Fibroblast of upper back skin (primary cell): Measurements from ENCODE around the gene PGM2L1.
A peak's percentile ranks its signal among the peaks of the same experiment; 100 is the strongest.

ENCODE experiments used
- DNase-seq: peaks from one replicate; pipeline ENCODE4 v3.0.0-alpha.2; 2013

PGM2L1 gene

GRCh38 chr11:74288161-74288560, 110.1 kb downstream of the PGM2L1 start:
- DNase-seq, result peak; percentile 96

GRCh38 chr11:74284466-74284865, 113.8 kb downstream of the PGM2L1 start:
- DNase-seq, result peak; percentile 57

DNA sequence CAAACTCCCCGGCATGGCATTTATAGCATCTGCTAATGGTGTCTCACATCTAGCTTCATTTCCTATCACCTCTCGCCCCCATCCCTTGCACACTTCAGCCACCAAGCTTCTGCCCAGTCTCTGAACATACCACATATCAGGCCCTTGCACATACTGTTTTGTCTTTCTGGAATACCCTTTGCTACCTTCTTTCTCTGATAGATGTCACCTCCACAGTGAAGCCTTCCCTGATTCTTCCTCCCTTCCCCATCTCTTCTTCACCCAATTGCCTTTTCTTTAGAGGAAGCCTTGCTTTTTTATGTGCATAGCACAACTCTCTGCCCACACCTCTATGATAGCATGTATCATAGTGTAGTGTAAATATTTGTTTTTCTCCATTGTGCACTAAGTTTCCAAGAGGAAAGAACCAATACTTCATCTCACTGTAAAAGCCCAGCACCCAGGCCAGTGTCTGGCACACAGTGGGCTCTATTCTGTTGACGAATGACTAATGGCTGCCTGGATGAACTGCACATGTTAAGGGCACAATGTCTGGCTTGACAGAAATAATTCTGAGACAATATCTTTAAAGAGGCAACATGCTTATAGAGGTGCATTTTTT, 114.6 kb downstream of the PGM2L1 start:
- no peak for DNase-seq

GRCh38 chr11:74282914-74283371, 115.3 kb downstream of the PGM2L1 start:
- peak; percentile 50 for DNase-seq

DNA sequence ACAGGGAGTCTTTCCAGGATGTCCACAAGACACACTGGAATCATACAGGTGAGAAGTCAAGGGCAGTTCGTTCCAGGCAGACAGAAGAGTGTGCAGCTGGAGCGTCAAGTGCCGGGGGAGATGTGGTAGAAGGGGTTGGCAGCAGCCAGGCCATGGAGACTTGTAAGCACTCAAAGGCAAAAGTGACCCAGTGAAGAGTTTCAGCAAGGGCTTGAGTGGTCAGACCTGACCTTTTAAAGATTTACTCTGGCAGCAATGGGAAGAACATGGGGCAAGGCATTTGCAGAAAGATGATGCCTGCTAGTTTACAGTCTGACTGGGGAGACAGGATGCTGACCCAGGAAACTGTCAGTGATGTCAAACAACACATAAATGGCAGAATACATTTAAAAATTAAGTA, 115.8 kb downstream of the PGM2L1 start:
- no peak for DNase-seq

DNA sequence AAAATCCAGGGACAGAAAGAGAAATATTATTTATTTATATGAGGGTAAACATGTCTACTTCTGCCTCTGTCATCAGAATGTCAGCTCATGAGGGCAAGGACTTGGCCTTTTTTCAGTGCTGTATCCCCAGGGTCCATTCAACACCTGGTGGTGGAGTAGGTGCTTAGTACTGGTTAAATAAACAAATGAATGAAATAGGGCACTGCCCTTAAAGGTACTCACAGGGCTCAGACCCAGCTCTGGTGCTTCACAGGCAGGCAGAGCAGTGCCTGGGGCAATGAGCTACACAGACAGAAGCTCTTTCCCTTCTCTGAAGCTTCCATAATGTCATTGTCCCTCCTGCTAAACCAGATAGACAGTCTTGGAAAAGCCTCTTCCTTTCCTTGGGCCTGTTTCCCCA, 117.7 kb downstream of the PGM2L1 start:
- DNase-seq, result no peak
